Endothelial cell of umbilical vein (primary cell): ENCODE data around the gene GLUD1.

Experiments used
- CTCF ChIP-seq, 2 donors: IDR thresholded peaks; 1 replicate in 1 of 2; 2 replicates in 1 of 2; pipeline ENCODE4 v1.5.1; 2011; ENCODE audit warnings: low read length in 2 of 2, mild to moderate bottlenecking in 2 of 2, moderate library complexity in 2 of 2, control low read depth in 1 of 2, inconsistent platforms in 1 of 2, low read depth in 1 of 2; ENCODE audit not compliant: insufficient read depth in 1 of 2; ENCODE audit errors: extremely low read depth in 1 of 2
- EZH2 ChIP-seq: IDR thresholded peaks from 2 replicates; pipeline ENCODE4 v1.6.1; 2012; ENCODE audit warnings: borderline replicate concordance, low read depth, mild to moderate bottlenecking, moderate library complexity, low read length, inconsistent platforms; ENCODE audit not compliant: severe bottlenecking
- FOS ChIP-seq: IDR thresholded peaks from 2 replicates; pipeline ENCODE4 v1.6.1; 2011; ENCODE audit warnings: mild to moderate bottlenecking, low read length, moderate library complexity, borderline replicate concordance; ENCODE audit not compliant: insufficient read depth
- MAX ChIP-seq: IDR thresholded peaks from 2 replicates; pipeline ENCODE4 v1.6.1; 2011; ENCODE audit not compliant: insufficient read depth, insufficient read length
- MYC ChIP-seq: IDR thresholded peaks from one replicate; pipeline ENCODE4 v1.6.1; 2011; ENCODE audit warnings: mild to moderate bottlenecking, low read depth, low read length
- POLR2A ChIP-seq: IDR thresholded peaks from 2 replicates; pipeline ENCODE4 v1.6.1; 2012; ENCODE audit warnings: low read depth, mild to moderate bottlenecking, control low read depth, low read length
- POLR2AphosphoS5 ChIP-seq: IDR thresholded peaks from 2 replicates; pipeline ENCODE4 v1.6.1; 2012; ENCODE audit warnings: low read depth, mild to moderate bottlenecking, control low read depth, low read length, moderate library complexity; ENCODE audit not compliant: insufficient read depth

GRCh38 chr10:87036623-87037022 lies 58.0 kb downstream of the GLUD1 start:
- no peak for TF ChIP-seq MAX
- no peak for TF ChIP-seq MYC
- no peak for TF ChIP-seq CTCF (IDR thresholded peaks at IDR 0.05; ENCODE audit: extremely low read depth in 1 of 2, insufficient read depth in 1 of 2, low read depth in 1 of 2, low read length in 2 of 2)
- no peak for TF ChIP-seq POLR2A
- no peak for TF ChIP-seq EZH2
- TF ChIP-seq POLR2AphosphoS5 = no peak
- no peak for TF ChIP-seq FOS
